Small intestine (tissue), 7 donors: Measurements from ENCODE around the gene ITGB7. TPM values are rescaled to one million over a fixed set of nuclear protein-coding genes. Genes with fewer than 3 reads are reported as not detected.
"Not testable (repeated sequence)": the region's sequence is repeated elsewhere in the genome, so short reads cannot be mapped to it uniquely, and the experiment has no call there.

Experiments
- DNase-seq, 2 donors: peaks; one replicate each; pipeline versions ENCODE4 v3.0.0 to v3.0.0-alpha.2; 2013
- FAIRE-seq: peaks from 2 replicates; lab custom pipeline; 2012; peaks lifted over from hg19 to GRCh38; lab: Jason Lieb, UNC
- H3K27ac ChIP-seq, 3 donors: one replicate each; pipeline ENCODE4 v1.5.1; 2013; ENCODE audit warnings: low read length in 2 of 3, mild to moderate bottlenecking in 2 of 3, control low read depth in 1 of 3, inconsistent platforms in 1 of 3, low read depth in 1 of 3, moderate library complexity in 1 of 3
- H3K27me3 ChIP-seq, 3 donors: one replicate each; pipeline ENCODE4 v1.6.1; 2013; ENCODE audit warnings: low read length in 3 of 3, inconsistent platforms in 1 of 3; ENCODE audit not compliant: control insufficient read depth in 3 of 3, insufficient read depth in 3 of 3
- H3K36me3 ChIP-seq, 3 donors: one replicate each; pipeline ENCODE4 v1.6.1; 2013; ENCODE audit warnings: low read length in 3 of 3, inconsistent platforms in 1 of 3, low read depth in 1 of 3, mild to moderate bottlenecking in 1 of 3, moderate library complexity in 1 of 3; ENCODE audit not compliant: control insufficient read depth in 3 of 3, insufficient read depth in 2 of 3
- H3K4me1 ChIP-seq, 3 donors: one replicate each; pipeline ENCODE4 v1.6.1; 2013; ENCODE audit warnings: low read length in 2 of 3, inconsistent platforms in 1 of 3, low read depth in 1 of 3, mild to moderate bottlenecking in 1 of 3, moderate library complexity in 1 of 3; ENCODE audit not compliant: control insufficient read depth in 3 of 3, insufficient read depth in 2 of 3
- H3K4me3 ChIP-seq, 3 donors: one replicate each; pipeline ENCODE4 v1.5.1; 2013; ENCODE audit warnings: low read length in 3 of 3, control low read depth in 1 of 3, inconsistent platforms in 1 of 3, low read depth in 1 of 3, mild to moderate bottlenecking in 1 of 3, moderate library complexity in 1 of 3
- H3K9me3 ChIP-seq, 2 donors: one replicate each; pipeline ENCODE4 v1.6.1; 2013; ENCODE audit warnings: low read depth in 1 of 2, low read length in 1 of 2; ENCODE audit not compliant: control insufficient read depth in 2 of 2, insufficient read depth in 1 of 2
- WGBS, 3 donors: extraction: QIAGEN DNeasy Blood & Tissue Kit; methylation state at CpG; one replicate each; pipeline ENCODE4 v1.1.7; 2013; 5-methylcytosine and 5-hydroxymethylcytosine counted together
- polyA plus RNA-seq, 4 donors: library from polyadenylated mRNA; stranded (reverse) in 3 of 4; unstranded in 1 of 4; fragments of 200-250 nt in 3 of 4; fragments of 120-200 nt in 1 of 4; gene quantifications; one replicate each; pipeline versions ENCODE4 v1.2.1 to v1.2.3, GENCODE V29; 2013
- donor health status: healthy with polysubstance abuse.
- donor health status: control.
- donor health status: control.
- donor health status: Bipolar disorder and iron deficiency.
- donor health status: healthy.

ITGB7 gene
- polyA plus RNA-seq, 4 donors: 1.8 to 9.2 (median 5.0) TPM

- H3K9me3 ChIP-seq: no peaks in the 10 kb centered on the region
- FAIRE-seq: no peak
- H3K27me3 ChIP-seq: no peaks in the 10 kb centered on the region
Measured at GRCh38 chr12:53180220-53180930, 26.7 kb downstream of the ITGB7 start, which contains the start of the genes CSAD and ZNF740. CSAD (minus strand) TSS chr12:53180925; CDS start chr12:53173470, 7,455 bp downstream. ZNF740 (plus strand) TSS chr12:53180722; CDS start chr12:53181984, 1,262 bp downstream.

GRCh38 chr12:53179687-53180219 lies 27.3 kb downstream of the ITGB7 start:
- Histone ChIP-seq H3K9me3 (no peaks in the 10 kb centered on the region), H3K36me3 (peaks cover 3 to 17% (median 3%) of the 10 kb centered on the region in 3 donors), H3K4me3 (peak overlapping the region; percentile 33 to 88 (median 73)), H3K27me3 (no peaks in the 10 kb centered on the region), H3K27ac (peak overlapping the region; percentile 94 to 97 (median 95)), H3K4me1 (peaks cover 1 to 47% (median 14%) of the 10 kb centered on the region in 3 donors)
- FAIRE-seq (no peak), DNase-seq (no peak)
- WGBS, 3 donors: 14 to 15% (median 15%) methylated on average over 12 of the region's 12 CpGs

More at GRCh38 chr12:53180220-53180930, 26.7 kb downstream of the ITGB7 start, which contains the start of the genes CSAD and ZNF740:
- Histone ChIP-seq H3K4me3 (peak within 1 kb of the TSS; percentile 73 to 88 (median 73)), H3K27ac (peak within 1 kb of the TSS; percentile 94 to 97 (median 95)), H3K36me3 (peaks cover 5 to 22% (median 5%) of the 10 kb centered on the region in 3 donors), H3K4me1 (peaks cover 0 to 41% (median 14%) of the 10 kb centered on the region in 3 donors)
- WGBS, 3 donors: 0% methylated on average over 50 to 70 of the region's 70 CpGs
- peak; percentile 97 to 98 for DNase-seq

GRCh38 chr12:53178803-53179202 lies 28.2 kb downstream of the ITGB7 start:
- H3K4me3 ChIP-seq, DNase-seq, H3K27ac ChIP-seq, H3K36me3 ChIP-seq, H3K27me3 ChIP-seq, FAIRE-seq, H3K9me3 ChIP-seq: not testable (repeated sequence)
- peaks cover 1 to 45% (median 14%) of the 10 kb centered on the region in 3 donors for H3K4me1 ChIP-seq
- 95 to 97% (median 96%) methylated on average over 14 of the region's 14 CpGs for WGBS, 3 donors

- H3K27ac ChIP-seq, H3K4me3 ChIP-seq, H3K9me3 ChIP-seq, H3K27me3 ChIP-seq, DNase-seq, FAIRE-seq: not testable (repeated sequence)
- peaks cover 0 to 12% (median 0%) of the 10 kb centered on the region in 3 donors for H3K36me3 ChIP-seq
- 92 to 95% (median 93%) methylated on average over 6 of the region's 6 CpGs for WGBS, 3 donors
- H3K4me1 ChIP-seq: peaks cover 1 to 32% (median 10%) of the 10 kb centered on the region in 3 donors
Measured at GRCh38 chr12:53177447-53177846, 29.6 kb downstream of the ITGB7 start.

GRCh38 chr12:53176750-53177149 lies 30.3 kb downstream of the ITGB7 start:
- Histone ChIP-seq H3K4me1 (peaks cover 1 to 25% (median 4%) of the 10 kb centered on the region in 3 donors), H3K27me3 (no peaks in the 10 kb centered on the region), H3K9me3 (no peaks in the 10 kb centered on the region), H3K27ac (no peak overlapping the region), H3K36me3 (peaks cover 0 to 14% (median 0%) of the 10 kb centered on the region in 3 donors), H3K4me3 (no peak overlapping the region)
- 96 to 97% (median 97%) methylated on average over 3 of the region's 3 CpGs for WGBS, 3 donors
- FAIRE-seq (no peak), DNase-seq (no peak)

DNA sequence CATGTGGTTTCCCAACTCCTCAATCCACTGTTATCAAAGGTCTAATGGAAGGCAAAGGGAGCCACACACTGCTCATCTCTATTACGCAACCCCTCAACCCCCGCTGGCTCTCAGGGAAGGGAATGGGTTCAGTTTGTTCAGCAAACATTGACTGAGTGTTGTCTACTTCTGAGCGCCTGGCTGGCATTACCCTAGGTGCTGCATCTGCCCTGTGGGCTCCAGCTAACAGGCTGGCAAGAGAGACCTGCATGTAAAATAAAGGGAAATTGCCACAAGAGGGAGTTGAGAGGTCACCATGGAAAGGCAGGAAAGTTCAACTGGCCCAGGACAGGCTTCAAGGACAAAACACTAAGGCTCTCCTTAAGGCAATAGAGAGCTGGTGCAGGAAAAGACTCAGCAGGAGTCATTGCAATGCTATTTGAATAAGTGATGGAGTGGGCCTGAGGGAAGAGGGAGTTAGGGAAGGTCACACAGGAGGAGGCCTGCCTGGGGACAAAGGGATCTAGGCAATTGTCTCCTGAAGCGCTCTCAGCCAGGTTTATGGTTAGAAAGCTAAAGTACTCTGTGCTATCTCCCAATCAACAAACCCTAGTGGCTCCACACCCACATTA lies 32.1 kb downstream of the ITGB7 start:
- no peaks in the 10 kb centered on the region for H3K9me3 ChIP-seq
- DNase-seq (peak; percentile 54 to 77), FAIRE-seq (no peak)
- no peaks in the 10 kb centered on the region for H3K27me3 ChIP-seq
- WGBS, 3 donors: 40 to 69% (median 48%) methylated on average over 4 of the region's 4 CpGs
- no peak overlapping the region for H3K4me3 ChIP-seq
- H3K4me1 ChIP-seq: peaks cover 0 to 22% (median 1%) of the 10 kb centered on the region in 3 donors
- H3K27ac ChIP-seq: peak overlapping the region; percentile 17 to 52 (median 27)
- H3K36me3 ChIP-seq: peaks cover 0 to 32% (median 0%) of the 10 kb centered on the region in 3 donors

GRCh38 chr12:53173085-53173715 lies 33.9 kb downstream of the ITGB7 start:
- H3K4me1 ChIP-seq: peaks cover 0 to 17% (median 1%) of the 10 kb centered on the region in 3 donors
- H3K4me3 ChIP-seq: no peak overlapping the region
- FAIRE-seq: no peak
- H3K27me3 ChIP-seq: no peaks in the 10 kb centered on the region
- H3K9me3 ChIP-seq: no peaks in the 10 kb centered on the region
- H3K36me3 ChIP-seq: peaks cover 0 to 37% (median 0%) of the 10 kb centered on the region in 3 donors
- no peak overlapping the region for H3K27ac ChIP-seq
- WGBS, 3 donors: 91 to 97% (median 93%) methylated on average over 10 of the region's 10 CpGs
- no peak for DNase-seq

- no peak for FAIRE-seq
- no peak overlapping the region for H3K4me3 ChIP-seq
Measured at GRCh38 chr12:53172352-53172751, 34.7 kb downstream of the ITGB7 start.

More at GRCh38 chr12:53172352-53172751, 34.7 kb downstream of the ITGB7 start:
- WGBS, 3 donors: 93 to 96% (median 96%) methylated on average over 11 of the region's 11 CpGs
- H3K27ac ChIP-seq: no peak overlapping the region
- H3K27me3 ChIP-seq: no peaks in the 10 kb centered on the region
- peaks cover 0 to 37% (median 0%) of the 10 kb centered on the region in 3 donors for H3K36me3 ChIP-seq
- no peak for DNase-seq
- H3K4me1 ChIP-seq: peaks cover 0 to 17% (median 1%) of the 10 kb centered on the region in 3 donors
- H3K9me3 ChIP-seq: no peaks in the 10 kb centered on the region
